HepG2 (cell line): ENCODE data around the gene RAMAC. TPM values are rescaled to one million over a fixed set of nuclear protein-coding genes. Genes with fewer than 3 reads are reported as not detected.

ENCODE experiments used
- ATAC-seq: fragments of 200-7000 bp; cut with Tn5 transposase; 3 replicates; pipeline ENCODE4 v1.9.1; 2020; ENCODE audit warnings: mild to moderate bottlenecking, moderate library complexity
- BruUV-seq: library from RNA; stranded (reverse); fragments of 400-500 nt; replicated peaks from 2 replicates; lab custom pipeline; 2021; lab: Mats Ljungman, UMichigan
- CTCF ChIA-PET: fragments of 300-600 bp; formaldehyde crosslinking; extraction: SDS; loops from one replicate; lab custom pipeline; 2021; ENCODE audit warnings: low total read pairs, inconsistent platforms, low intra/inter-chr PET ratio; lab: Yijun Ruan, JAX
- POLR2A ChIA-PET: fragments of 350-600 bp; sonication (Branson Sonifier 250); formaldehyde crosslinking; loops from one replicate; lab custom pipeline; 2020; ENCODE audit warnings: antibody characterized with exemption, inconsistent platforms; lab: Yijun Ruan, JAX
- DNase-seq: peaks from one replicate; pipeline ENCODE4 v3.0.0-alpha.2; 2015; ENCODE audit warnings: low spot score
- FAIRE-seq: peaks from 3 replicates; lab custom pipeline; 2011; peaks lifted over from hg19 to GRCh38; lab: Jason Lieb, UNC
- H2AFZ ChIP-seq: one replicate; pipeline ENCODE4 v1.6.1; 2011; ENCODE audit warnings: low read length, inconsistent platforms
- H3K27ac ChIP-seq: fragments of 300-600 bp; 3 replicates; pipeline ENCODE4 v1.8.0; 2011; ENCODE audit warnings: mixed run types, mild to moderate bottlenecking, mixed read lengths, low read length, inconsistent platforms; ENCODE audit not compliant: insufficient read depth; ENCODE audit errors: extremely low read length
- H3K27me3 ChIP-seq, 2 experiments: fragments of 200-600 bp in 1 of 2; 2 replicates in 1 of 2; 3 replicates in 1 of 2; pipeline versions ENCODE4 v1.6.0 to v1.8.0; 2011; ENCODE audit warnings: low read length in 2 of 2, mild to moderate bottlenecking in 2 of 2, moderate library complexity in 2 of 2, inconsistent platforms in 1 of 2; ENCODE audit not compliant: insufficient read depth in 2 of 2, control insufficient read depth in 1 of 2
- H3K36me3 ChIP-seq, 2 experiments: fragments of 200-600 bp in 1 of 2; replicated peaks in 1 of 2; 2 replicates in 1 of 2; 3 replicates in 1 of 2; pipeline versions ENCODE4 v1.5.1 to v1.8.0; 2011; ENCODE audit warnings: low read length in 2 of 2, inconsistent platforms in 1 of 2; ENCODE audit not compliant: insufficient read depth in 2 of 2, control insufficient read depth in 1 of 2
- H3K4me1 ChIP-seq: 2 replicates; pipeline ENCODE4 v1.5.1; 2012; ENCODE audit warnings: low read length, inconsistent platforms; ENCODE audit not compliant: insufficient read depth
- H3K4me2 ChIP-seq: 2 replicates; pipeline ENCODE4 v1.6.0; 2011; ENCODE audit warnings: low read depth, low read length, inconsistent platforms
- H3K4me3 ChIP-seq, 3 experiments: fragments of 200-600 bp in 1 of 3; sonication (generic), shearing (Covaris generic) in 1 of 3; replicated peaks in 1 of 3; 2 replicates each; pipeline ENCODE4 v1.5.1; 2011 to 2016; ENCODE audit warnings: low read length in 3 of 3, inconsistent platforms in 2 of 3, low read depth in 2 of 3, mild to moderate bottlenecking in 2 of 3, control low read depth in 1 of 3, mixed read lengths in 1 of 3; ENCODE audit not compliant: insufficient read depth in 1 of 3
- H3K79me2 ChIP-seq: one replicate; pipeline ENCODE4 v1.6.1; 2011; ENCODE audit warnings: low read length, inconsistent platforms; ENCODE audit not compliant: insufficient read depth
- H3K9ac ChIP-seq: 2 replicates; pipeline ENCODE4 v1.6.0; 2011; ENCODE audit warnings: mild to moderate bottlenecking, low read depth, low read length, inconsistent platforms; ENCODE audit not compliant: insufficient read depth
- H3K9me3 ChIP-seq: 2 replicates; pipeline ENCODE4 v1.5.1; 2012; ENCODE audit warnings: mild to moderate bottlenecking, low read length
- H4K20me1 ChIP-seq: 2 replicates; pipeline ENCODE4 v1.6.0; 2011; ENCODE audit warnings: inconsistent platforms, mild to moderate bottlenecking, low read length, moderate library complexity; ENCODE audit not compliant: insufficient read depth
- CBX1 ChIP-seq: IDR thresholded peaks from one replicate; pipeline ENCODE4 v1.6.1; 2016; ENCODE audit warnings: antibody characterized with exemption, low read depth
- ISX ChIP-seq: sonication (generic); formaldehyde crosslinking; conservative IDR thresholded peaks from 2 replicates; pipeline ENCODE4 v1.5.0; 2020; ENCODE audit warnings: missing genetic modification reagents
- MIXL1 ChIP-seq: IDR thresholded peaks from 2 replicates; pipeline ENCODE4 v1.6.1; 2016
- NFE2L2 ChIP-seq: fragments of 150-350 bp; IDR thresholded peaks from 2 replicates; pipeline ENCODE4 v1.6.1; 2014; ENCODE audit warnings: low read length
- NFIC ChIP-seq: IDR thresholded peaks from 2 replicates; pipeline ENCODE4 v1.6.1; 2012; ENCODE audit warnings: mild to moderate bottlenecking, low read length, inconsistent platforms
- PRPF4 ChIP-seq: fragments of 200-400 bp; formaldehyde crosslinking; IDR thresholded peaks from 2 replicates; pipeline ENCODE4 v1.6.1; 2016; ENCODE audit warnings: low read length, low read depth; ENCODE audit not compliant: poor library complexity, severe bottlenecking
- RBFOX2 ChIP-seq: fragments of 200-400 bp; formaldehyde crosslinking; IDR thresholded peaks from 2 replicates; pipeline ENCODE4 v1.6.1; 2017; ENCODE audit warnings: low read depth, mild to moderate bottlenecking, low read length
- SAP130 ChIP-seq: IDR thresholded peaks from 2 replicates; pipeline ENCODE4 v1.6.1; 2016; ENCODE audit warnings: low read depth
- SP140L ChIP-seq: sonication (generic); formaldehyde crosslinking; IDR thresholded peaks from 2 replicates; pipeline ENCODE4 v1.4.0; 2020; ENCODE audit warnings: missing genetic modification reagents, borderline replicate concordance
- UBTF ChIP-seq: sonication (generic); formaldehyde crosslinking; IDR thresholded peaks from 2 replicates; pipeline ENCODE4 v1.4.0; 2020; ENCODE audit warnings: mild to moderate bottlenecking, missing genetic modification reagents
- ZNF180 ChIP-seq: sonication (generic); formaldehyde crosslinking; IDR thresholded peaks from 2 replicates; pipeline ENCODE4 v1.4.0; 2020; ENCODE audit warnings: low read depth, missing genetic modification reagents, borderline replicate concordance
- ZNF589 ChIP-seq: sonication (generic); formaldehyde crosslinking; conservative IDR thresholded peaks from 2 replicates; pipeline ENCODE4 v1.8.0; 2022; ENCODE audit warnings: mild to moderate bottlenecking, moderate library complexity, missing genetic modification reagents
- ZZZ3 ChIP-seq: sonication (generic); formaldehyde crosslinking; IDR thresholded peaks from 2 replicates; pipeline ENCODE4 v1.4.0; 2020; ENCODE audit warnings: missing genetic modification reagents, mild to moderate bottlenecking, borderline replicate concordance
- WGBS: methylation state at CpG from one replicate; pipeline ENCODE4 v1.1.6; 2017; ENCODE audit warnings: low lambda C conversion rate; 5-methylcytosine and 5-hydroxymethylcytosine counted together
- in situ Hi-C: cut with HindIII; loops from 2 replicates; pipeline ENCODE4 v1.10.0; 2017; ENCODE audit warnings: low pct_unique_long_range_greater_than_20kb; ENCODE audit not compliant: extremely low pct_ligation_motif_present
- intact Hi-C: fragments of 100-400 bp; cut with micrococcal nuclease; formaldehyde crosslinking; loops from one replicate; pipeline ENCODE4 v1.10.0; 2022; ENCODE audit not compliant: unreplicated experiment
- polyA plus RNA-seq, 8 experiments: library from polyadenylated mRNA; depleted of rRNA in 3 of 8; stranded (reverse) in 7 of 8; unstranded in 1 of 8; fragments of >200 nt; fragmentation: Illumina TruSeq in 4 of 8; extraction: Trizol in 4 of 8; gene quantifications; 2 replicates each; pipeline versions ENCODE4 v1.2.1 to v1.2.3, GENCODE V29; 2011 to 2016; ENCODE audit warnings: low read depth in 4 of 8, missing spikeins in 1 of 8, mixed read lengths in 1 of 8; ENCODE audit not compliant: insufficient read depth in 1 of 8
- total RNA-seq, 5 experiments: library from RNA; depleted of rRNA; stranded (reverse); fragments of >200 nt; fragmentation: Illumina TruSeq; extraction: Trizol; gene quantifications; 2 replicates each; pipeline ENCODE4 v1.2.3, GENCODE V29; 2016; ENCODE audit warnings: low read depth in 1 of 5
- TF ChIP-seq, protein P1 (sequence below): sonication (generic); formaldehyde crosslinking; IDR thresholded peaks from 2 replicates; pipeline ENCODE4 v1.5.1; 2020; ENCODE audit warnings: mild to moderate bottlenecking, missing genetic modification reagents, moderate library complexity
- TF ChIP-seq, protein P2 (sequence below): sonication (generic); formaldehyde crosslinking; IDR thresholded peaks from 2 replicates; pipeline ENCODE4 v1.4.0; 2020; ENCODE audit warnings: missing genetic modification reagents, low read depth, mild to moderate bottlenecking, borderline replicate concordance
- TF ChIP-seq, protein P3 (sequence below): fragments of 450-650 bp; IDR thresholded peaks from 2 replicates; pipeline ENCODE4 v1.6.1; 2016

RAMAC gene
- total and polyA plus RNA-seq, 2 of the 13 experiments (the other 11 are each of a cell fraction or from before 2014, with no cell fraction given), result 22.2 to 45.9 TPM

- TF ChIP-seq RBFOX2 (peak; percentile 97), CBX1 (peak; percentile 63), ISX (CRISPR knock-in tag) (peak; percentile 54; the same call in 1 of the 2 replicates), SAP130 (CRISPR knock-in tag) (peak; percentile 80)
- TF ChIP-seq, protein P1, sequence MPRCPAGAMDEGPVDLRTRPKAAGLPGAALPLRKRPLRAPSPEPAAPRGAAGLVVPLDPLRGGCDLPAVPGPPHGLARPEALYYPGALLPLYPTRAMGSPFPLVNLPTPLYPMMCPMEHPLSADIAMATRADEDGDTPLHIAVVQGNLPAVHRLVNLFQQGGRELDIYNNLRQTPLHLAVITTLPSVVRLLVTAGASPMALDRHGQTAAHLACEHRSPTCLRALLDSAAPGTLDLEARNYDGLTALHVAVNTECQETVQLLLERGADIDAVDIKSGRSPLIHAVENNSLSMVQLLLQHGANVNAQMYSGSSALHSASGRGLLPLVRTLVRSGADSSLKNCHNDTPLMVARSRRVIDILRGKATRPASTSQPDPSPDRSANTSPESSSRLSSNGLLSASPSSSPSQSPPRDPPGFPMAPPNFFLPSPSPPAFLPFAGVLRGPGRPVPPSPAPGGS (CRISPR knock-in tag), result peak; percentile 50; the same call in 1 of the 2 replicates
- TF ChIP-seq, all 625 proteins: peak for 315
These were observed 25.5 kb downstream of the RAMAC start, which contains the start of gene C15orf40 (continued) for GRCh38 chr15:83011271-83012075.

- Histone ChIP-seq H3K4me1 (peaks cover 33% of the 10 kb centered on the region), H3K27me3 (no peaks in the 10 kb centered on the region), H4K20me1 (no peaks in the 10 kb centered on the region), H3K9me3 (no peaks in the 10 kb centered on the region), H3K4me2 (peak overlapping the region; percentile 96), H3K9ac (peak overlapping the region; percentile 82), H3K79me2 (peaks cover 13% of the 10 kb centered on the region), H3K27ac (peak overlapping the region; percentile 63), H3K36me3 (peaks cover 1 to 10% of the 10 kb centered on the region in 2 experiments; a peak in 4 of 5 replicates), H2AFZ (peak overlapping the region; percentile 79), H3K4me3 (peak overlapping the region; percentile 3 to 88 (median 66); a peak in 4 of 6 replicates)
- no peak for ATAC-seq
- POLR2A ChIA-PET, result interaction anchor here (0.6 to 2.4 kb wide), 10 partner anchors 9 to 262 kb away, joined by 3 to 21 read pairs (median 8); partner anchors contain the start of genes BTBD1 and RAMAC
- in situ Hi-C loops, result loop anchor here (10.0 kb wide), 1 partner anchor 467 kb away; the partner anchor contains the start of gene RPS17
- CTCF ChIA-PET, result interaction anchor here (2.2 kb wide), 1 partner anchor 163 kb away, joined by 7 read pairs; no protein-coding TSS in a partner anchor
- FAIRE-seq, result no peak
- DNase-seq, result no peak
- TSS peak; percentile 75 for BruUV-seq
- intact Hi-C loops, result loop anchor here (5.0 kb wide), 1 partner anchor 260 kb away; no protein-coding TSS in a partner anchor
- WGBS, result 93% methylated on average over 9 of the region's 9 CpGs
- TF ChIP-seq, protein P2, sequence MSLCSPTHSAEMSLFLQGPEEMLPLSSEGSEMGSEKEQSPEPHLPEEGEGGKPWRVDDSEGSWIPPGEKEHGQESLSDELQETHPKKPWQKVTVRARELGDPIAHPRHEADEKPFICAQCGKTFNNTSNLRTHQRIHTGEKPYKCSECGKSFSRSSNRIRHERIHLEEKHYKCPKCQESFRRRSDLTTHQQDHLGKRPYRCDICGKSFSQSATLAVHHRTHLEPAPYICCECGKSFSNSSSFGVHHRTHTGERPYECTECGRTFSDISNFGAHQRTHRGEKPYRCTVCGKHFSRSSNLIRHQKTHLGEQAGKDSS (CRISPR knock-in tag), result 0 out of 2 replicates have a peak, but pooled peaks have one; percentile 34
- TF ChIP-seq UBTF (no peak), NFIC (no peak), PRPF4 (peak; percentile 6), NFE2L2 (no peak), SP140L (no peak), ZZZ3 (CRISPR knock-in tag) (0 out of 2 replicates have a peak, but pooled peaks have one; percentile 36), ZNF180 (CRISPR knock-in tag) (no peak), MIXL1 (no peak), ZNF589 (CRISPR knock-in tag) (no peak)
- TF ChIP-seq, protein P3, sequence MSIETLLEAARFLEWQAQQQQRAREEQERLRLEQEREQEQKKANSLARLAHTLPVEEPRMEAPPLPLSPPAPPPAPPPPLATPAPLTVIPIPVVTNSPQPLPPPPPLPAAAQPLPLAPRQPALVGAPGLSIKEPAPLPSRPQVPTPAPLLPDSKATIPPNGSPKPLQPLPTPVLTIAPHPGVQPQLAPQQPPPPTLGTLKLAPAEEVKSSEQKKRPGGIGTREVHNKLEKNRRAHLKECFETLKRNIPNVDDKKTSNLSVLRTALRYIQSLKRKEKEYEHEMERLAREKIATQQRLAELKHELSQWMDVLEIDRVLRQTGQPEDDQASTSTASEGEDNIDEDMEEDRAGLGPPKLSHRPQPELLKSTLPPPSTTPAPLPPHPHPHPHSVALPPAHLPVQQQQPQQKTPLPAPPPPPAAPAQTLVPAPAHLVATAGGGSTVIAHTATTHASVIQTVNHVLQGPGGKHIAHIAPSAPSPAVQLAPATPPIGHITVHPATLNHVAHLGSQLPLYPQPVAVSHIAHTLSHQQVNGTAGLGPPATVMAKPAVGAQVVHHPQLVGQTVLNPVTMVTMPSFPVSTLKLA, result no peak
These were observed 26.0 kb downstream of the RAMAC start for GRCh38 chr15:83012076-83012426.
